HG03442 (cell line): ENCODE measurements around the gene GPR34.

Source experiments
- ATAC-seq: cut with Tn5 transposase; IDR thresholded peaks from one replicate; pipeline ENCODE4 v1.9.1; 2021; ENCODE audit warnings: mild to moderate bottlenecking, moderate library complexity; ENCODE audit not compliant: unreplicated experiment

GPR34 gene

GRCh38 chrX:41732260-41732659 is 43.5 kb downstream of the GPR34 start:
- no peak for ATAC-seq

GRCh38 chrX:41733939-41734338 is 45.2 kb downstream of the GPR34 start:
- ATAC-seq = peak; percentile 92

DNA sequence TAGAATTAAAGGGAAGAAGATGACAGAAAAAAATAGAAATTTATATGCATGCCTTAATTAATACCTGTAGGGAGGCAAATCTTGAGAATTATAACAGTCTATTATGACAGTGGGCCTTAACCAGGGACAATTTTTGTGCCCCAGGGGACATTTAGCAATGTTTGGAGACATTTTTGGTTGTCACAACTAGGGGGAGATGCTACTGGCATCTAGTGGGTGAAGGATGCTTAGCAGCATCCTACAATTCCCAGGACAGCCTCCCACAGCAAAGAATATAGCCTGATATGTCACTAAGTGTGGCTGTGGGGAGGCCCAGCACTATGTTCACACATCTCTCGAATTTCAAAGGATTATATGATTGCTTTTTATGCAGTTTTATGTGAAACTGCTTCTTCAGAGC is 45.8 kb downstream of the GPR34 start:
- no peak for ATAC-seq

DNA sequence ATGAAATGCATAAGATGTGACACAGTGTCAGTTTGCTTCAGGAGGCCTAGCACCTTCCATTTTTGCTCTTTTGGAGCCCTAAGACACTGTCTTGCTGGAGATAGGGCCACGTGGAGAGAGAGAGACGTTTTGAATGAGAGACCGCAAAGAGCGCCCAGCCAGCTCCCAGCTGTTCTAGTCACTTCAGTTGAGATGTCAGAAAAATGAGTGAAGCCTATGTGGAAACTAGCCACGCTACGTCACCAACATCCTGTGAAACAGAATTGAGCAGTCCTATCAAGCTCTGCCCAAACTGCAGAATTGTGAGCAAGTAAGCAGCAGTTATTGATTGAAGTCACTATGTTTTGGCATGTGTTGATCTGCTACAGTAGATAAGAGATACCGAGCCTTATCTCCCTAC is 48.3 kb downstream of the GPR34 start:
- no peak for ATAC-seq

DNA sequence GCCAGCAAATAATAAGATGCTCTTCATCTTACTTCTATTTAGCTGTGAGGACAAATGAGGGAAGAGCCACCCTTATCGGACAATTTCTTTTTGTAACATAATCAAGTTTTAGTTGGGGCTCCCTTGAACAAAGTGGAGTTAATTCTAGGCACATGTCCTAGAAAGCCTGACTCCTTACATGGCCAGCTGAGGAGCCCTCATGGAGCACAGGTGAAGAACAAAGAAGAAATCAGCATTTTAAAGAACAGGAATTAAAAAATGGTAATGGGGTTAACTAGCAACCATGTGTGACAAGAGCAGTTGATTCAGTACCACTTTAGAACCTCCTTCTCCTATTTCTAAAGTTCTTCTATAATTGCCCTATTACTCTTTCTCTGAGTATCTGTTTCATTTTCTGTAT is 51.1 kb downstream of the GPR34 start:
- ATAC-seq = no peak
